Epidermal melanocyte (primary cell): ENCODE data around the gene FGFR1OP2.
A peak's percentile ranks its signal among the peaks of the same experiment; 100 is the strongest.
"Not testable (repeated sequence)": the region's sequence is repeated elsewhere in the genome, so short reads cannot be mapped to it uniquely, and the experiment has no call there.

Source experiments
- DNase-seq: peaks from one replicate; pipeline ENCODE4 v3.0.0; 2011; ENCODE audit warnings: low spot score; ENCODE audit not compliant: insufficient read length

FGFR1OP2 gene

GRCh38 chr12:26937863-26938700 lies at the start of gene FGFR1OP2, which contains the start of gene INTS13:
Gene FGFR1OP2, plus strand, starts transcription at chr12:26938470. Its CDS starts 15,689 bp downstream, at chr12:26954159.
Gene INTS13, minus strand, starts transcription at chr12:26937981. Its CDS starts 1,178 bp downstream, at chr12:26936803.
- peak; percentile 88 for DNase-seq

DNA sequence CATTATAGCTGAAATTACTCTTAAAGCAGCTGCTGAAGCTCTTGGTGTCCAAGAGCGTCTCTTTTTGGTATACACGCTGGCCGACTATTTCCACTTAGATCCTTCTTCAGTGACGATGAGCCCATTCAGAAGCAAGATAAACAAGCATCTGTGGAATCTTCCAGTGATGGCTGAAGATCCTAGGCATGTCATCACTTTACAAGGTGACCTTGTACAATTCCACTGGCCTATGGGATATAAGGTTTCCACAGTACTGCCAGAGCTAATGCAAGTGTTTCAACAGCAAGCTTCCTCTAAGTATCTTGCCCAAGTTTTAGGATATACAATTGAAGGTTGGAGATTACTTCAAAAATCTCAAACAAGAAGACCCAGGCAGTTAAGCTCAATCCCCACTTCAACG lies 47.5 kb upstream of the FGFR1OP2 start:
- no peak for DNase-seq

DNA sequence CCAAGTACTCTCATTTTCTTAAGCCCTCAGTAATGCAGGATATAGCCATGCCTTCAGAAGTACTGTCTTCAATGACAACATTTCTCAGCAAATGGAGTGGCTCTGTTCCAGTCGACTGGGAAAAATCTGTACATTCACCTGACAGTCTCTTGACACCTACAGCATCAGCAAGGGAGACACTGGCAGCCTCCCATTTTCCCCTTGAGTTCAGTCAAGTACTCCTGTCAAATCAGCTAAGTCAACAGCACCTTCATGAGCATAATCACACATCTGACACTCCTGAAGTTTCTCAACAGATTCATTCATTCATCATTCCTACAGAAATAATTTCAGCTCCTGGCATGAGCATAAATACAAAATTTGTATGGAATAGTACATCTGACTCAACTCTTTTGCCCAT lies 46.6 kb upstream of the FGFR1OP2 start:
- DNase-seq = no peak

- no peak for DNase-seq
Observed at GRCh38 chr12:26895672-26896071, 42.6 kb upstream of the FGFR1OP2 start.

GRCh38 chr12:26896913-26897312 lies 41.4 kb upstream of the FGFR1OP2 start:
- DNase-seq = no peak

- not testable (repeated sequence) for DNase-seq
Observed at GRCh38 chr12:26903396-26903795, 34.9 kb upstream of the FGFR1OP2 start.

DNA sequence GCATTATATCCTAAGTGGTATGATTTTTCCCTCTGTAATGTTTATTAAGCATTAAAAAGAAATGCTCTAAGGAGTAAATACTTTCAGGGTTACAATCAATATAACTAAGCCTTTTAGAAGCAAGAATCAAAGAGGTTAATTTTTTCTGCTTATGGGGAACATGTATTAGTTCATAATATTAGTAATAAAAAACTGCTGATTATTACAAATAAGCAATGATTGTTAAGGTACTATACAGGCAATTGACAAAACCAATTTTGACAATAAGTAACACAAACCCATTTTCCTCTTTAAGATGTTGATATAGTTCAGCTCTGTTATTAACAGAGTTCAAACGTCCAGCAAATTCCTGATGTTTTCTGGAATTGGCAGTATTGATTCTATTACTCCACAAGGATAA lies 32.2 kb upstream of the FGFR1OP2 start:
- DNase-seq = no peak

DNA sequence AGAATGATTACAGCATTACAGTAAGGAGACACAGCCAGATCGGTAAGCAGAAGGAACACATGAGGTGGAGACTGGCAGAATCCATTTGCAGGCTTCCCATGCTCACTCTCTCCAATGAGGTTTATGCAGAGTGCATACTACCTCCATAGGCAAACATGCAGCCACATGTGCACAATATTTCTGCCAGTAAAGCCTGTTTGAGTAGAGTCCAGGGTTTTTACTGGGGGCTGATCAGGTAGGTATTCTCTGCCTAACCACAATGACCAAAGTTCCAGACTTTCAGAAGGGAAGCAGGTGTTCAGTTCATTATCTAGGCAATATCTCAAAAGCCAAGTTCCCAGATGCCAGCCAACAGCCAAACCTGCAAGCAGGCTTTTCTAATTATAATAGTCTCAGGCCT lies 31.6 kb upstream of the FGFR1OP2 start:
- no peak for DNase-seq

GRCh38 chr12:26918321-26919215 lies 19.7 kb upstream of the FGFR1OP2 start:
- no peak for DNase-seq

GRCh38 chr12:26919216-26919555 lies 19.1 kb upstream of the FGFR1OP2 start:
- no peak for DNase-seq

- DNase-seq = no peak
Observed at GRCh38 chr12:26921886-26922285, 16.4 kb upstream of the FGFR1OP2 start.

DNA sequence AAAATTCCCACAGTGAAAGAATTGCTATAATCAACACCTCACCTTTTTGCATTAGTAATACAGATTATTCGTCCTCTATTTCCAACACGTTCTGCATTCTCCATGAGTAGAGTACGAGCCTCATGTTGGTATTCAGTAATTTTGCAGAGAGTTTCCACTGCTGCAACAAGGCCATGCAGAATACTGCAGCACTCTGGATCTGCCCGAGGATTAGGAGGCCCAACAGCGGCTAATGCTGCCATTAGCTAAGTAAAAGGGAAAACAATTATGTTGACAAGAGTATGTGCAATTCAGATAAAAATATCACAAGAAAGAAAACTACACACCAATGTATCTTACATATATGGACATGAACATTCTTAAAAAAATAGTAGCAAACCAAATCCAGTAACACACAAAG lies 9.6 kb upstream of the FGFR1OP2 start:
- DNase-seq = no peak

DNA sequence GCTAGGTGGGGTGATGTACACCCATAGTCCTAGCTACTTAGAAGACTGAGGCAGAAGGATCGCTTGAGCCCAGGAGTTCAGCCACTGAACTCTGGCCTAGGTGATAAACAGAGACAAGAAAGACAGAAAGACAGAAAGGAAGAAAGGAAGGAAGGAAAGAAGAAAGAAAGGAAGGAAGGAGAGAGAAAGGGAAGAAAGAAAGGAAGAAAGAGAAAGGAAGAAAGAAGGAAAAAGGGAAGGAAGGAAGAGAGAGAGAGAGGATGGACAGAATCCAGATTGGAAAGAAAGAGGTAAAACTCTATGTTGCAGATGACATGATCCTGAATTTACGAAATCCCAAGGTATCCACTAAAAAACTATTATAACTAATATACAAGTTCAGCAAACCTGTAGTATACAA lies 8.7 kb upstream of the FGFR1OP2 start:
- no peak for DNase-seq

DNA sequence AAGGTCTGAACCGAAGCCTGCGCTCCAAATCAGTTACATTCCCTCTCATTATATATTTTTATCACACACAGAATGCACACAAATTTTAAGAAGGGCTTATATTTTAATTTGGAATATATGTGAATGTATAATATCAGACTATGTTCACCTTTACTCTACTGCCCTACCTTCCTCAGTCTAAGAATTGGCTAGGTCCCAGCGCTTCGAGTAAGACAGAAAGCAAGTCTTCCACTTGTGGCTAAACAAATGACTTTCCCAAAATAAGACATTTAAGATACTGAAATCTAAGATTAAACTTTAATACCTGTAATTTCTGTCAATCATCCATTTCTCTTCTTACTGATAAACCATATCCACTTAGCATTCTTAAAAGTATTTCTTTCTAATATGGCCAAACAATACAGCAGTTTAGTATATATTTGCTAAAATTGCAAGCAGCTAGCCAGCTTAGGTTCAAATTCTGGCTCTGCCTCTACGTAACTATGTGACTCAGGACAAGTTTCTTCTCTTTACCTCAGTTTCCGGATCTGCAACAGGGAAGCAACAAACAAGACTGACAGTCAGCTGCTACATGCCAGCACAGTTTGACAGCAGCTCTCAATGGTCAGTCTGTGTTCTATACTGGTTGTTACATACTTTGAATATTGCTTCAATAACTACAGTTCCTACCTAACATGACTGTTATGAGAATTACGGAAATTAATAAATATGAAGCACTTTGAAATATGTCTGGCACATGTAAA lies 2.5 kb upstream of the FGFR1OP2 start:
- no peak for DNase-seq

DNA sequence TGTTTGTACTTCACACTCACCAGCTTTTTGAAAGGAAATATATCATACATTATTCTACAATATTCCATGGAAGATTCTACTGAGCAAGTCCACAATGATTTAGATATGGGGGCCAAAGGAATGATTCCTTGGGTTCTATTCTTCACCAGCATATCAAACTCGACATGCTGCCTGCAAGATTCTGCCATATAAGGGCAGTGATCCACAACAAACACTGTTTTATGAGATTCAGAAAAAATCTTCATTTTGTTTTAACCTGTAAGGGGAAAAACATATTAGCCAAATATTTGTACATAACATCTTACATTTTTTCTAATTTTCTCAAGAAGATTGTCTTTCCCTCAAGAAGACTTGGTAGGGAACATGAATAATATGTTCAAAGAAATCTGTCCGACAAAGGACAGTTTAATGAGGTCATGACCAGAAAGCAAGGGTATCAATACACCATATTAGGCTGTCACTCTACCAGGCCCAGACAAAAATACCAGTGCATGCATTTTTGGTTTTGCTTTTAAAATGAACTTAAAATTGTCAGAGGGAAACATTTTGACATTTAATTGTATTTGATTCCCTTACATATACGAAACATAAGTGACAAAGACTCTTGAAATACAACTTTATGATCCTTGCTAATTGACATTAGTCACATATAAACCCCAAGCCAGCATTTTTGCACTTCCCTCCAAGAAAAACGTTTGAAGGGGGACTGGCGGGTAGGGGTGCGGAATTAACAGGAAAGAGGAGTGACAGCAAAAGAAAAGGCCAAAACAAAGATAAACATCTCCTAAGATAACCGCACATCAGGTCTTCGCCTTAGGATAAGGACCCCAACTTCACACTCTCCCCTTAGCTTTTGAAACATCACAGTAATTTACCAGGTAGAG lies 1.5 kb upstream of the FGFR1OP2 start:
- no peak for DNase-seq

DNA sequence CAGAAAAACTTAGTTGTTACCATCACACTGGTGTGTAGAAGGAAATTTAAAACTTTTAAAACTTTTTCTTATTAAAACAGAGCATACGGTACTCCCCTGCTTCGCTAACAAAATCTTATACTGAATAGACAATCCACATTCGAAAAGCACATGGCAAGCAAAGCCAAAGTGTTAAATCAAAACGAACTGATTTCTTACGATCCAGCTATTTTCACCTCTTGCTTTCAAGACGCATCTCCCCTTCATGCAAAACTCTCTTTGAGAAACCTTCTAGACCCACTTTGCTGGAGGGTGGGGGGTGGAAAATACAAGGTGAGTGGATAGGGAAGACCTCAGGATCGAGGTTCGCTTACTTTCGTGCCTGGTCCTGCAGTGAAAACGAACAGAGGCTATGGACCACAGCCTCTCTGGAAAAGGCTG lies 817 bp upstream of the FGFR1OP2 start:
- no peak for DNase-seq

DNA sequence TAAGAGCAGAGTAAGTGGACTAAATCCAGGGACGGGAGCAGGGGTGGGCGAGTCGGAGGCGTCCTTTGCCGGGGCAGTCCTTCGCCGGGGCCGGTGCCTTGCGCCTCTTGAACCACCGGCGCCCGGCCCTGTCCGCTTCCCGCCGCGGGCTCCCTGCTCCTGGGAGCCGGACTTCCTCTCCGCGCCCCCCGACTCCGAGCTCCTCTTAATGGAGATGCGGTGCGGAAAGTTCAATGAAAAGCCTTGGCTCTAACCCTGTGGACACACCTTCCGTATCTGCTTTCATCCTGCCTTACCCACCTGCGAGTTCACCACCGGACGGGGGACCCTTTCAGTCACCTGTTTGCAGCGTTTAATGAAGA lies 412 bp downstream of the FGFR1OP2 start:
- DNase-seq = no peak

GRCh38 chr12:26939192-26939832 lies 1.0 kb downstream of the FGFR1OP2 start:
- DNase-seq = no peak

GRCh38 chr12:26939953-26940352 lies 1.7 kb downstream of the FGFR1OP2 start:
- no peak for DNase-seq

- no peak for DNase-seq
Observed at GRCh38 chr12:26940516-26941214, 2.4 kb downstream of the FGFR1OP2 start.
